Left lung (tissue), 10 donors: ENCODE measurements around the gene UNC13D. TPM values are rescaled to one million over a fixed set of nuclear protein-coding genes. Genes with fewer than 3 reads are reported as not detected.
"Not testable (repeated sequence)": the region's sequence is repeated elsewhere in the genome, so short reads cannot be mapped to it uniquely, and the experiment has no call there.

Experiments
- ATAC-seq: fragments of 200-7000 bp; cut with Tn5 transposase; one replicate; pipeline ENCODE4 v1.9.1; 2020; ENCODE audit warnings: moderate library complexity
- DNase-seq, 4 donors: peaks; one replicate each; pipeline ENCODE4 v3.0.0-alpha.2; 2013 to 2020
- H3K27ac ChIP-seq, 2 donors: fragments of 200-600 bp; sonication (generic) in 1 of 2; one replicate each; pipeline versions ENCODE4 v1.5.0 to v1.8.0; 2020 to 2021
- H3K27me3 ChIP-seq, 2 donors: fragments of 200-600 bp; sonication (generic) in 1 of 2; one replicate each; pipeline versions ENCODE4 v1.5.0 to v1.8.0; 2020 to 2021
- H3K36me3 ChIP-seq, 2 donors: fragments of 200-600 bp; sonication (generic) in 1 of 2; one replicate each; pipeline versions ENCODE4 v1.5.0 to v1.8.0; 2020 to 2021
- H3K4me1 ChIP-seq, 2 donors: fragments of 200-600 bp; one replicate each; pipeline ENCODE4 v1.8.0; 2021
- H3K4me3 ChIP-seq, 2 donors: fragments of 200-600 bp; sonication (generic) in 1 of 2; one replicate each; pipeline versions ENCODE4 v1.5.0 to v1.8.0; 2020 to 2021; ENCODE audit warnings: mild to moderate bottlenecking in 1 of 2
- H3K9me3 ChIP-seq, 2 donors: fragments of 200-600 bp; sonication (generic) in 1 of 2; one replicate each; pipeline versions ENCODE4 v1.5.0 to v1.8.0; 2020 to 2021
- intact Hi-C, 2 donors: fragments of 100-400 bp; cut with DNase I; formaldehyde crosslinking; loops; one replicate each; pipeline versions ENCODE4 v1.11.2 to v1.14.2; 2022
- polyA plus RNA-seq, 6 donors: library from polyadenylated mRNA; unstranded; fragments of 120-200 nt; gene quantifications; one replicate each; pipeline ENCODE4 v1.2.1, GENCODE V29; 2013; ENCODE audit not compliant: insufficient read length in 6 of 6
- total RNA-seq, 2 donors: library from RNA; stranded (reverse); fragmentation: NEBNext Ultra II Directional; extraction: Animal tissue kit (Norgen Biotek cat#: 25700); gene quantifications; one replicate each; pipeline ENCODE4 v1.2.1, GENCODE V29; 2021
- TF ChIP-seq, protein P1 (sequence below), 2 donors: fragments of 200-600 bp; sonication (generic) in 1 of 2; IDR thresholded peaks; one replicate each; pipeline versions ENCODE4 v1.5.0 to v1.8.0; 2021; ENCODE audit warnings: antibody characterized with exemption in 2 of 2
- donor health status: DM: no; HTN: yes; CAD: no.
- donor health status: DM: no; HTN: no; CAD: no.

The UNC13D gene
- total and polyA plus RNA-seq, 8 donors, result 24.9 to 91.4 (median 40.1) TPM

DNA sequence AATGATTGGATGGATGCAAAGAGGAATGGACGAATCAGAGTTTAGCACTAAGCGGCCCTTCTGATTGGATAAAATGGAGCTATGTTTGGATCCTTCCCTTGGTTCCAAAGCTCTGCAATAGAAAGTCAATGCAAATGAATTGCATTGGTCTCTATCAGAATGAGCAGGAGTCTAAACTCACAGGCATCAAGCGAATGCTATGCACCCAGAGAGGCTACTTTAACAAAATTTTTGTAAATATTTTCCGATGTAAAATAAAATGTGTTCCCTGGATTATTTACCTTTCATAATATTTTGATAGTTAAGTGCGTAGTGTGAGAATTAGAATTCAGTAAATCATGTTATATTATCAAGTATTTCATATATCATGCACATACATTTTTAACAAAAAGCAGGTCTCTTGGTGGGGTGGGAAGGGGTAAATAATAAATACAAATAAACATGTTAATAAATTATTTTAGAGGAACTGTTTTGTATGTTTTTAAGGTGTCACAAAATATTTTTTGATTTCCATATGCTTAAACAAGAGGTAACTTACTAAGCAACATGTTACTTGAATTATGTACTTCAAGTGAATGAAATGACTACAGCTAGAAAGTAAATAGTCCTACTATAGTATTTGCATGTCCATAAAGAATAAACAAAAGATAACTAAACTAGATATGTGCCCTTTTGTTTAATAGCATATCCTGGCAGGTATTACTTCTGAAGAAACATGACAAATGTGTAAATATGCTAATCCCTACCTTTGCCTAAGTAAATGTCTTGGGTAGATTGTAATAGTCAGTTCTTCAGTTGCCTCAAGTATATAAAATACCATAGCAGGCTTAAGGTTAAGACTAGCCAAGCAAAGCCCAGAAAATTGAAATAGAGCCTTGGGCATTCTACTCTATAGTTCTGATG lies 64.0 kb downstream of the UNC13D start:
- DNase-seq, result no peak
- H3K27ac ChIP-seq, result peak overlapping the region; percentile 65 to 99
- H3K27me3 ChIP-seq, result no peaks in the 10 kb centered on the region
- peak overlapping the region in 1 of 2 donors; percentile 93 for H3K4me3 ChIP-seq
- no peak for ATAC-seq
- peaks cover 5 to 35% of the 10 kb centered on the region in 2 donors for H3K36me3 ChIP-seq
- intact Hi-C loops, result loop anchor here in 1 of 2 donors (10.0 kb wide), 1 partner anchor 115 kb away; the partner anchor contains the start of gene TRIM65
- no peaks in the 10 kb centered on the region for H3K9me3 ChIP-seq
- TF ChIP-seq, protein P1, sequence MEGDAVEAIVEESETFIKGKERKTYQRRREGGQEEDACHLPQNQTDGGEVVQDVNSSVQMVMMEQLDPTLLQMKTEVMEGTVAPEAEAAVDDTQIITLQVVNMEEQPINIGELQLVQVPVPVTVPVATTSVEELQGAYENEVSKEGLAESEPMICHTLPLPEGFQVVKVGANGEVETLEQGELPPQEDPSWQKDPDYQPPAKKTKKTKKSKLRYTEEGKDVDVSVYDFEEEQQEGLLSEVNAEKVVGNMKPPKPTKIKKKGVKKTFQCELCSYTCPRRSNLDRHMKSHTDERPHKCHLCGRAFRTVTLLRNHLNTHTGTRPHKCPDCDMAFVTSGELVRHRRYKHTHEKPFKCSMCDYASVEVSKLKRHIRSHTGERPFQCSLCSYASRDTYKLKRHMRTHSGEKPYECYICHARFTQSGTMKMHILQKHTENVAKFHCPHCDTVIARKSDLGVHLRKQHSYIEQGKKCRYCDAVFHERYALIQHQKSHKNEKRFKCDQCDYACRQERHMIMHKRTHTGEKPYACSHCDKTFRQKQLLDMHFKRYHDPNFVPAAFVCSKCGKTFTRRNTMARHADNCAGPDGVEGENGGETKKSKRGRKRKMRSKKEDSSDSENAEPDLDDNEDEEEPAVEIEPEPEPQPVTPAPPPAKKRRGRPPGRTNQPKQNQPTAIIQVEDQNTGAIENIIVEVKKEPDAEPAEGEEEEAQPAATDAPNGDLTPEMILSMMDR (IDR thresholded peaks at IDR 0.05), result no peak
- H3K4me1 ChIP-seq, result peaks cover 12 to 62% of the 10 kb centered on the region in 2 donors

DNA sequence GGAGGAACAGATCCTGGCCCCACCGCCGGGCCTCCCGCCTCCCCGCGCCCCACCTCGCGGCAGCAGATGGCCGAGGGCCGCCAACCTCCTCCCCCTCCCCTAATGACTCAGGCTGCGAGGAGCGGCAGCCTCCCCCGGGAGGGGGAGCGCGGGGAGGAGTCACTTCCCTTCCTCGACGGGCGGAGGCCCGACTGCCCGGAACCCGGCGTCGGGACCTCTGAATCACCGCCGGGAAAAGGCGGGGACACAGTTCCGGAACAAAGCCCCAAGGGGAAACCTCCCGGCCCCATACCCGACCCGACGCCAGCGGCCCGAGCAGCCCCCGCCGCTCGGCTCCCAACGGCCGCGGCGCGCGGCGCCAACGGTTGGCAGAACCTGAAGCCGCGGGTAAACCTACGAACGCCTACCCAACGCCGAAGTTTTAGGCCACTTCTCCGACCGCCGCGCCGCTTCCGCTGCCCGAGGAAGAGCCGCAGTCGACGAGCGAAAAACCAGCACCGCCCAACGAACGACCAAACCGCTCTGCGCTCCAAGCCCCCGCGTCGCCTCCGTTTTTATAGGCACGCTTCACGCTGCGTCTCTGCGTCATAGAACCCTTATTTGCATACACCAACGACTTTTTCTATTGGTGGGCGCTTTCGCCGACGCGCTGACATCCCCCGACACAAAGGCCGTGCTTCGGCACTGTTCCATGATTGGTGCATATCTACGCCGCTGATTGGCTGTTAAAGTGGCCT lies 64.8 kb downstream of the UNC13D start:
- Histone ChIP-seq H3K9me3 (no peaks in the 10 kb centered on the region), H3K4me3 (peak overlapping the region; percentile 64 to 93), H3K4me1 (peaks cover 10 to 66% of the 10 kb centered on the region in 2 donors), H3K27ac (peak overlapping the region; percentile 96 to 99), H3K27me3 (no peaks in the 10 kb centered on the region), H3K36me3 (peaks cover 5 to 43% of the 10 kb centered on the region in 2 donors)
- peak; percentile 75 for ATAC-seq
- DNase-seq, result peak; percentile 97 to 100 (median 98)
- intact Hi-C loops, result loop anchor here in 1 of 2 donors (10.0 kb wide), 1 partner anchor 115 kb away; the partner anchor contains the start of gene TRIM65
- TF ChIP-seq, protein P1 (IDR thresholded peaks at IDR 0.05), result no peak

DNA sequence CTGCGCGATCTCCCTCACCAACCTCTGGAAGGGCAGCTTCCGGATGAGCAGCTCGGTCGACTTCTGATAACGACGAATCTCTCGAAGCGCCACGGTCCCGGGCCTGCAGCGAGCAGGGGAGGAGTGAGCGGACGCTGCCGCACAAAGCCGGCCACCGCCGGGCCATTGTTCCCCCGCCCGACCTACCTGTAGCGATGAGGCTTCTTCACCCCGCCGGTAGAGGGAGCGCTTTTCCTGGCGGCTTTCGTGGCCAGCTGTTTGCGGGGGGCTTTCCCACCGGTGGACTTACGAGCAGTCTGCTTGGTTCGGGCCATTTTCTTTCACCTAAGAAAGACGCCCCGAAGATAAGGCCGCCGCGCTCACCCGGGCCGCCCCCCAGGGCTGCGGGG lies 65.3 kb downstream of the UNC13D start:
- Histone ChIP-seq H3K27me3 (no peaks in the 10 kb centered on the region), H3K4me3 (peak overlapping the region; percentile 64 to 93), H3K4me1 (peaks cover 10 to 60% of the 10 kb centered on the region in 2 donors), H3K36me3 (peaks cover 5 to 49% of the 10 kb centered on the region in 2 donors), H3K27ac (peak overlapping the region; percentile 96 to 99), H3K9me3 (no peaks in the 10 kb centered on the region)
- ATAC-seq (peak; percentile 15), DNase-seq (no peak)
- intact Hi-C loops, result loop anchor here in 1 of 2 donors (10.0 kb wide), 1 partner anchor 116 kb away; the partner anchor contains the start of gene TRIM65
- TF ChIP-seq, protein P1 (IDR thresholded peaks at IDR 0.05), result peak; percentile 35 to 53

DNA sequence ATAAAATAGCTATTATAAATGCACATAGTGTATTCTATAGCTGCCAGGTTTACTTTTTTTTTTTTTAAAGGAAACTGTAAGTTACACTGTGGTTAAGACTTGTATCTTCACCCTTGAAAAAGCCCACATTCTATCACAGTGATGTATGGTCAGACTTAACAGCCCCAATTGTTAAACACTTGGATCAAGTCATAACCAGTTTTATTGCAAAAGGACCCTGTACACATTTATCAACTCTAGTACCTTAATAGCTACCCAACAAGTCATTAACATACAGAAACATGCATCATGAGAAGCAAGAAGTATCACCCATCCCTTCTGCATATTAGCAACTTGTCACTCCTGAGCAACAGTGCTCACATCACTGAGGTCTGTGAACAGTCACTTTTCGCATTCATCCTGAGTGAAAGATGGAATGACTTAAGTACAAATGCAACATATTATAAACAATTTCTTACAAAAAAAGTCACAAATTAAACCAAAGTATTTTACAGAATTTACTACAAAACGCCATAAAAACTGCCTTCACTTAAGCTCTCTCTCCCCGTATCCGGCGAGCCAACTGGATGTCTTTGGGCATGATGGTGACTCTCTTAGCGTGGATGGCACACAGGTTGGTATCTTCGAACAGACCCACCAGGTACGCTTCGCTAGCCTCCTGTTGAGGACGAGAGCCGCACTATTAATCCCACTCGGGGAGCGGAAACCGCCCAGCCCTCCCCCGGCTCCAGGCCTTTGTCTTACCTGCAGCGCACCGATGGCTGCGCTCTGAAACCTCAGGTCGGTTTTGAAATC lies 65.9 kb downstream of the UNC13D start:
- H3K36me3 ChIP-seq, result peaks cover 5 to 50% of the 10 kb centered on the region in 2 donors
- H3K9me3 ChIP-seq, H3K27me3 ChIP-seq, DNase-seq, ATAC-seq: not testable (repeated sequence)
- intact Hi-C loops, result loop anchor here in 1 of 2 donors (10.0 kb wide), 1 partner anchor 117 kb away; the partner anchor contains the start of gene TRIM65
- H3K4me3 ChIP-seq, result peak overlapping the region; percentile 64 to 93
- peaks cover 10 to 54% of the 10 kb centered on the region in 2 donors for H3K4me1 ChIP-seq
- peak overlapping the region; percentile 96 to 99 for H3K27ac ChIP-seq
